OCI-LY3 (cell line): ENCODE measurements around the gene OR9G1.

Experiments used
- EZH2phosphoT487 ChIP-seq: fragments of 200-600 bp; shearing (Covaris generic); IDR thresholded peaks from 2 replicates; pipeline ENCODE4 v1.6.1; 2018; ENCODE audit warnings: antibody characterized with exemption, mixed run types, low read depth
- TF ChIP-seq, protein P1 (sequence below): fragments of 200-600, 300-600 bp; sonication (generic); IDR thresholded peaks from 2 replicates; pipeline ENCODE4 v1.5.1; 2014; ENCODE audit warnings: antibody characterized with exemption, low read length, low read depth

DNA sequence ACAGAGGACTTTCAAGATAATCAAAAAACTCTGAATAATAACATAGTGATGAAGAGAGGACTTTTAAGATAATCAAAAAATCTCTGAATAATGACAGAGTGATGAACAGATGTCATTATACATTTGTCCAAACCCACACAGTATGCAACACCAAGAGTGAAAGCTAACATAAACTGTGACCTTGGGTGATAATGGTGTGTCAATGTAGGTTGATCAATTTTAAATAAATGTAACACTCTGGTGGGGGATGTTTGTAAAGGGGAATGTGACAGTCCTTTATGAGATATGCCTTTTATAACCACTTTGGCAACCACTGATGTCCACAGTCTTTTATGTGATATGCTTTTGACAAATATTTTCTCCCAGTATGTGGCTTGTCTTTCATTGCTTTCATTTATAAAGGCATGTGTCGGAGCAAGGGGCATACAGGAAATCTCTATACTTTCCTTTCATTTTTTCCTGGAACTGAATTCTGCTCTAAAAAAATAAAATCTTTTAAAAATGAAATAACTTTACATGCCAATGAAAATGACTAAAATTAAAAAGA lies 10.3 kb upstream of the OR9G1 start:
- TF ChIP-seq, protein P1, sequence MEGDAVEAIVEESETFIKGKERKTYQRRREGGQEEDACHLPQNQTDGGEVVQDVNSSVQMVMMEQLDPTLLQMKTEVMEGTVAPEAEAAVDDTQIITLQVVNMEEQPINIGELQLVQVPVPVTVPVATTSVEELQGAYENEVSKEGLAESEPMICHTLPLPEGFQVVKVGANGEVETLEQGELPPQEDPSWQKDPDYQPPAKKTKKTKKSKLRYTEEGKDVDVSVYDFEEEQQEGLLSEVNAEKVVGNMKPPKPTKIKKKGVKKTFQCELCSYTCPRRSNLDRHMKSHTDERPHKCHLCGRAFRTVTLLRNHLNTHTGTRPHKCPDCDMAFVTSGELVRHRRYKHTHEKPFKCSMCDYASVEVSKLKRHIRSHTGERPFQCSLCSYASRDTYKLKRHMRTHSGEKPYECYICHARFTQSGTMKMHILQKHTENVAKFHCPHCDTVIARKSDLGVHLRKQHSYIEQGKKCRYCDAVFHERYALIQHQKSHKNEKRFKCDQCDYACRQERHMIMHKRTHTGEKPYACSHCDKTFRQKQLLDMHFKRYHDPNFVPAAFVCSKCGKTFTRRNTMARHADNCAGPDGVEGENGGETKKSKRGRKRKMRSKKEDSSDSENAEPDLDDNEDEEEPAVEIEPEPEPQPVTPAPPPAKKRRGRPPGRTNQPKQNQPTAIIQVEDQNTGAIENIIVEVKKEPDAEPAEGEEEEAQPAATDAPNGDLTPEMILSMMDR, result no peak
- no peak for TF ChIP-seq EZH2phosphoT487
